Measurements from ENCODE around the gene VSIG10L. TPM values are rescaled to one million over a fixed set of nuclear protein-coding genes. Genes with fewer than 3 reads are reported as not detected.

The VSIG10L gene
- total RNA-seq, 1 experiment from 2014 or later = 0.58 TPM

DNA sequence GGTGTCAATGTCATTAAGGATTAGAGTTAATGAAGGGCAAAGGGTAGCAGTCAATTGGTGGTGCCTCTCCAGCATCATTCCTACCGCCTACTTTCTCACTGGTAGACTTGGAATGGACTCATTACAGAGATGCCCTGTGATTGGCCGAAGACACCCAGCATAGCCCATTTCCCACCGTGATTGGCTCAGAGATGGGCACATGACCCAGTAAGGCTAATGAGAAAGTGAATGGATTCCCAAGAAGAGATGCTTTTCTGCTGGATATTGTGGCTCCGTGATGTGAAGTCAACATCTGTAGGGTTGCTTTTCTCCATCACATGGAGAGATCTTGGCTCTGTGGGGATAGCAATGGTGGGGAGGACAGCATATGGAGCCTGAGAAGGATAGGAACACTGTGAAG lies 11.6 kb downstream of the VSIG10L start:
- no TSS peak for BruUV-seq (replicated peaks)
- peaks cover 36% of the 10 kb centered on the region for H3K9me3 Mint-ChIP-seq (ENCODE audit: unreplicated experiment)
- H3K36me3 Mint-ChIP-seq (ENCODE audit: insufficient read depth, unreplicated experiment) = peaks cover 11% of the 10 kb centered on the region
- CTCF ChIA-PET = interaction anchor here (0.6 kb wide), 1 partner anchor 208 kb away, joined by 3 read pairs; no protein-coding TSS in a partner anchor
- POLR2A ChIA-PET = no interaction called here
- H3K27ac Mint-ChIP-seq (ENCODE audit: low read depth, unreplicated experiment) = no peak overlapping the region
- intact Hi-C loops (cut with micrococcal nuclease) = no loop called here
- no peaks in the 10 kb centered on the region for H3K4me1 Mint-ChIP-seq (ENCODE audit: insufficient read depth, unreplicated experiment)
- DNase-seq (ENCODE audit: unreplicated experiment) = no peak
- TF ChIP-seq, protein P1, sequence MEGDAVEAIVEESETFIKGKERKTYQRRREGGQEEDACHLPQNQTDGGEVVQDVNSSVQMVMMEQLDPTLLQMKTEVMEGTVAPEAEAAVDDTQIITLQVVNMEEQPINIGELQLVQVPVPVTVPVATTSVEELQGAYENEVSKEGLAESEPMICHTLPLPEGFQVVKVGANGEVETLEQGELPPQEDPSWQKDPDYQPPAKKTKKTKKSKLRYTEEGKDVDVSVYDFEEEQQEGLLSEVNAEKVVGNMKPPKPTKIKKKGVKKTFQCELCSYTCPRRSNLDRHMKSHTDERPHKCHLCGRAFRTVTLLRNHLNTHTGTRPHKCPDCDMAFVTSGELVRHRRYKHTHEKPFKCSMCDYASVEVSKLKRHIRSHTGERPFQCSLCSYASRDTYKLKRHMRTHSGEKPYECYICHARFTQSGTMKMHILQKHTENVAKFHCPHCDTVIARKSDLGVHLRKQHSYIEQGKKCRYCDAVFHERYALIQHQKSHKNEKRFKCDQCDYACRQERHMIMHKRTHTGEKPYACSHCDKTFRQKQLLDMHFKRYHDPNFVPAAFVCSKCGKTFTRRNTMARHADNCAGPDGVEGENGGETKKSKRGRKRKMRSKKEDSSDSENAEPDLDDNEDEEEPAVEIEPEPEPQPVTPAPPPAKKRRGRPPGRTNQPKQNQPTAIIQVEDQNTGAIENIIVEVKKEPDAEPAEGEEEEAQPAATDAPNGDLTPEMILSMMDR (IDR thresholded peaks at IDR 0.05; ENCODE audit: unreplicated experiment) = no peak
- H3K27me3 Mint-ChIP-seq (ENCODE audit: insufficient read depth, unreplicated experiment) = no peaks in the 10 kb centered on the region
- H3K4me3 Mint-ChIP-seq (ENCODE audit: unreplicated experiment) = no peak overlapping the region

DNA sequence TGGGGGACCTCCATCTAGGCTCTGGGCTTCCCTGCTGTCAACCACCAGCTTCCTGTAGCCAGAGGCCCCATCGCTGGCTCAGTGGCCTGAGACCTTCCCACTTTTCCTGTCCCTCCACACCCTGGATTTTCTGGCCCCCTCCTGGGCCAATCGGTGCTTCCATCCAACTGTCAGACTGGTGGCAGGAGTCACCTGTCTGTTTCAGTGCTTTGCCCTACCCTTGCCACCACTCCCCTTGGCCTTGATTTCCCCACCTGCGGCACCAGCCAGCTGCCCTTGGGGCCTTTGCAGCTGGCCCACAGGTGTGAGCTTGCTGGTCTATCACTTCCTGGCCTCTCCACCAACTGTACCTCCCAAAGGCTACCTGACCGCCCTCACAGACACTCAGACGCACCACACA lies 12.5 kb downstream of the VSIG10L start:
- no peak overlapping the region for H3K4me3 Mint-ChIP-seq (ENCODE audit: unreplicated experiment)
- H3K36me3 Mint-ChIP-seq (ENCODE audit: insufficient read depth, unreplicated experiment) = peaks cover 15% of the 10 kb centered on the region
- POLR2A ChIA-PET = no interaction called here
- intact Hi-C loops (cut with micrococcal nuclease) = no loop called here
- no peaks in the 10 kb centered on the region for H3K4me1 Mint-ChIP-seq (ENCODE audit: insufficient read depth, unreplicated experiment)
- CTCF ChIA-PET = no interaction called here
- DNase-seq (ENCODE audit: unreplicated experiment) = no peak
- H3K27me3 Mint-ChIP-seq (ENCODE audit: insufficient read depth, unreplicated experiment) = no peaks in the 10 kb centered on the region
- BruUV-seq (replicated peaks) = no TSS peak
- peaks cover 34% of the 10 kb centered on the region for H3K9me3 Mint-ChIP-seq (ENCODE audit: unreplicated experiment)
- H3K27ac Mint-ChIP-seq (ENCODE audit: low read depth, unreplicated experiment) = no peak overlapping the region
- TF ChIP-seq, protein P1 (IDR thresholded peaks at IDR 0.05; ENCODE audit: unreplicated experiment) = no peak

DNA sequence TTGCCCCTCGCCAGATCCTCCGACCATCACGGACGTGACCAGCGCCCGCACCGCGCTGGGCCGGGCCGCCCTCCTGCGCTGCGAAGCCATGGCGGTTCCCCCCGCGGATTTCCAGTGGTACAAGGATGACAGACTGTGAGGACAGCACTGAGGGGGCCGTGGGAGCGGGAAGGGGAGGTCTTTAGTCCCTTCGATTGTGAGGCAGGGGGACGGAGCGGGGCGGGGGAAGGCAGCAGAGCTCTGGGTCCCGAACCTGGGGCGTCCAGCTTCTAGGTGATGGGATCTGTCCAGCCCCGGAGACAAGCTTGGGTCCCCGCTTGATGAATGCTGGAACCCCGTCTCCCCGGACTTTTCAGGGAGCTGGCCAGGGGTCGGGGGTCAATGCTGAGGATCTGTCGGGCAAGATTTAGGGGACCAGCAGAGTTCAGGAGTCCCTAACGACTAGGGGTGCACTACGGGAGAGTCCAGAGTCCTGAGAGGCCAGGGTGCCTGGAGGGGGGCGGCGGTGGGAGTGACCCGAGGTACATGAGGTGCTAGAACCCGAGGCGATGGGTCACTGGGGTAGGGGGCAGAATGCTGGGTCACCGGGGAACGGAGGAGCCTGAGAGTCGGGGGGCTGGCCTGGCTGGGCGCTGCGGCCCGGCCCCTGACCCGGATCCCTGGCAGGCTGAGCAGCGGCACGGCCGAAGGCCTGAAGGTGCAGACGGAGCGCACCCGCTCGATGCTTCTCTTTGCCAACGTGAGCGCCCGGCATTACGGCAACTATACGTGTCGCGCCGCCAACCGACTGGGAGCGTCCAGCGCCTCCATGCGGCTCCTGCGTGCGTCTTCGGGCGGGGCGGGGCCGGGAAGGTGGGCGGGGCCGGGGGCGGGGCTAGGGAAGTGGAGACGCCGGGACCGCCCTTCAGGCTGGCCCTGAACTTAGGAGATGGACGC lies 14.6 kb downstream of the VSIG10L start:
- Mint-ChIP-seq H3K27me3 (ENCODE audit: insufficient read depth, unreplicated experiment) (no peaks in the 10 kb centered on the region), H3K27ac (ENCODE audit: low read depth, unreplicated experiment) (no peak overlapping the region), H3K4me1 (ENCODE audit: insufficient read depth, unreplicated experiment) (no peaks in the 10 kb centered on the region), H3K9me3 (ENCODE audit: unreplicated experiment) (peaks cover 48% of the 10 kb centered on the region), H3K36me3 (ENCODE audit: insufficient read depth, unreplicated experiment) (peaks cover 15% of the 10 kb centered on the region), H3K4me3 (ENCODE audit: unreplicated experiment) (no peak overlapping the region)
- no TSS peak for BruUV-seq (replicated peaks)
- CTCF ChIA-PET = interaction anchor here (0.7 to 1.5 kb wide), 2 partner anchors 11 to 429 kb away, joined by 4 to 8 read pairs; no protein-coding TSS in a partner anchor
- intact Hi-C loops (cut with micrococcal nuclease) = no loop called here
- POLR2A ChIA-PET = interaction anchor here (0.7 kb wide), 1 partner anchor 472 kb away, joined by 3 read pairs; no protein-coding TSS in a partner anchor
- DNase-seq (ENCODE audit: unreplicated experiment) = no peak
- TF ChIP-seq, protein P1 (IDR thresholded peaks at IDR 0.05; ENCODE audit: unreplicated experiment) = no peak

DNA sequence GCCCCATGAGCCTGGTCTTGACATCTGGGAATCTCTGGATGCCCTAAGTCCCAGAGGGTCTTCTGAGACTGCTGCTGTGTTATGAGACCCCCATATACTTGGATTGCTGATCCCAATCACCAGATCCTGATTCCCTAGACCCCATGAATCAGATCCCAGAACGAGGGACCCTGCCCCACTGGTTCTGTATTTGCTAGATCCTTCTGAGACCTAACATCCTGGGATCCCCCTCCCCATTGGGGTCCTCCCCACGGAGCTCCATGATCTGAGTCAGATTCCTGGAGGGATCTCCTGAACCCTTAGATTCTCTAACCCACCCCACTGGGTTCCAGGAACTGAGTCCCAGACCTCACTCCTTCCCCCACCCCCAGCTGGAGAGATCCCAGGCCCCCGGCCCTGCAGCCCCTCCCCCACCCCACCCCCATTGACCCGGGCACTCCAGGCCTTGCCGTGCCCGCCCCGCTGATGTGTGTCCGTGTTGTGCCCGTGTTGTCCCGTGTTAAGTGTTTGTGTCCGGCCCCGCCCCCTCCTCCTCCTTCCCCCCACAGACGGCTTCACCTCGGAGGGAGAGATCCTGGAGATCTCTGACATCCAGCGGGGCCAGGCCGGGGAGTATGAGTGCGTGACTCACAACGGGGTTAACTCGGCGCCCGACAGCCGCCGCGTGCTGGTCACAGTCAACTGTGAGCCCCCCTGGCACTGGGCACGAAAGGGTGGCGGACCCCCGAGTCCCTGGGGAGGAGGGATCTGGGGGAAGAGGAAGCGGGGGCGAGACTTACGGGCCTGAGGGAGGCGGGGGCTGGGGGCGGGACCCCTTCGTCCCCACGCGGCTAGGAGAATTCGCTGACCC lies 15.5 kb downstream of the VSIG10L start:
- no peak overlapping the region for H3K27ac Mint-ChIP-seq (ENCODE audit: low read depth, unreplicated experiment)
- BruUV-seq (replicated peaks) = no TSS peak
- no peak for DNase-seq (ENCODE audit: unreplicated experiment)
- ChIA-PET POLR2A (interaction anchor here (0.7 kb wide), 1 partner anchor 473 kb away, joined by 3 read pairs; no protein-coding TSS in a partner anchor), CTCF (interaction anchor here (1.5 kb wide), 1 partner anchor 12 kb away, joined by 3 read pairs; no protein-coding TSS in a partner anchor)
- H3K9me3 Mint-ChIP-seq (ENCODE audit: unreplicated experiment) = peaks cover 44% of the 10 kb centered on the region
- intact Hi-C loops (cut with micrococcal nuclease) = no loop called here
- TF ChIP-seq, protein P1 (IDR thresholded peaks at IDR 0.05; ENCODE audit: unreplicated experiment) = no peak
- H3K4me3 Mint-ChIP-seq (ENCODE audit: unreplicated experiment) = no peak overlapping the region
- peaks cover 15% of the 10 kb centered on the region for H3K36me3 Mint-ChIP-seq (ENCODE audit: insufficient read depth, unreplicated experiment)
- no peaks in the 10 kb centered on the region for H3K4me1 Mint-ChIP-seq (ENCODE audit: insufficient read depth, unreplicated experiment)
- no peaks in the 10 kb centered on the region for H3K27me3 Mint-ChIP-seq (ENCODE audit: insufficient read depth, unreplicated experiment)
